A673 (cell line): ENCODE measurements around the gene NCOA7.

ENCODE experiments used
- EZH2 ChIP-seq: fragments of 200-600 bp; sonication (generic); IDR thresholded peaks from 2 replicates; pipeline ENCODE4 v1.6.1; 2017; ENCODE audit warnings: borderline replicate concordance, low read depth, mild to moderate bottlenecking, mixed read lengths, antibody characterized with exemption, low read length; ENCODE audit not compliant: poor library complexity, severe bottlenecking
- TF ChIP-seq, protein P1 (sequence below): fragments of 300-800, 200-600 bp; sonication (generic); conservative IDR thresholded peaks from 2 replicates; pipeline ENCODE4 v1.5.1; 2017; ENCODE audit warnings: low read depth, mild to moderate bottlenecking, antibody characterized with exemption, low read length, moderate library complexity, mixed read lengths

GRCh38 chr6:125797120-125797885, 6.5 kb downstream of the NCOA7 start:
- TF ChIP-seq, protein P1, sequence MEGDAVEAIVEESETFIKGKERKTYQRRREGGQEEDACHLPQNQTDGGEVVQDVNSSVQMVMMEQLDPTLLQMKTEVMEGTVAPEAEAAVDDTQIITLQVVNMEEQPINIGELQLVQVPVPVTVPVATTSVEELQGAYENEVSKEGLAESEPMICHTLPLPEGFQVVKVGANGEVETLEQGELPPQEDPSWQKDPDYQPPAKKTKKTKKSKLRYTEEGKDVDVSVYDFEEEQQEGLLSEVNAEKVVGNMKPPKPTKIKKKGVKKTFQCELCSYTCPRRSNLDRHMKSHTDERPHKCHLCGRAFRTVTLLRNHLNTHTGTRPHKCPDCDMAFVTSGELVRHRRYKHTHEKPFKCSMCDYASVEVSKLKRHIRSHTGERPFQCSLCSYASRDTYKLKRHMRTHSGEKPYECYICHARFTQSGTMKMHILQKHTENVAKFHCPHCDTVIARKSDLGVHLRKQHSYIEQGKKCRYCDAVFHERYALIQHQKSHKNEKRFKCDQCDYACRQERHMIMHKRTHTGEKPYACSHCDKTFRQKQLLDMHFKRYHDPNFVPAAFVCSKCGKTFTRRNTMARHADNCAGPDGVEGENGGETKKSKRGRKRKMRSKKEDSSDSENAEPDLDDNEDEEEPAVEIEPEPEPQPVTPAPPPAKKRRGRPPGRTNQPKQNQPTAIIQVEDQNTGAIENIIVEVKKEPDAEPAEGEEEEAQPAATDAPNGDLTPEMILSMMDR: no peak
- TF ChIP-seq EZH2: no peak
